Upper lobe of left lung (tissue), 4 donors: ENCODE data around the gene NBEAL1.

Source experiments
- CTCF ChIP-seq, 6 experiments: fragments of 450-650 bp in 4 of 6; fragments of 200-600 bp in 2 of 6; sonication (generic) in 2 of 6; IDR thresholded peaks; one replicate each; pipeline ENCODE4 v1.5.1; 2016 to 2019; ENCODE audit warnings: antibody characterized with exemption in 6 of 6
- EP300 ChIP-seq, 4 donors: sonication (generic); formaldehyde crosslinking; IDR thresholded peaks; one replicate each; pipeline ENCODE4 v1.5.1; 2017; ENCODE audit warnings: antibody characterized with exemption in 4 of 4, control low read depth in 2 of 4
- POLR2A ChIP-seq, 4 donors: fragments of 450-650 bp; IDR thresholded peaks; one replicate each; pipeline ENCODE4 v1.5.1; 2016 to 2017; ENCODE audit warnings: antibody characterized with exemption in 4 of 4, mild to moderate bottlenecking in 2 of 4

DNA sequence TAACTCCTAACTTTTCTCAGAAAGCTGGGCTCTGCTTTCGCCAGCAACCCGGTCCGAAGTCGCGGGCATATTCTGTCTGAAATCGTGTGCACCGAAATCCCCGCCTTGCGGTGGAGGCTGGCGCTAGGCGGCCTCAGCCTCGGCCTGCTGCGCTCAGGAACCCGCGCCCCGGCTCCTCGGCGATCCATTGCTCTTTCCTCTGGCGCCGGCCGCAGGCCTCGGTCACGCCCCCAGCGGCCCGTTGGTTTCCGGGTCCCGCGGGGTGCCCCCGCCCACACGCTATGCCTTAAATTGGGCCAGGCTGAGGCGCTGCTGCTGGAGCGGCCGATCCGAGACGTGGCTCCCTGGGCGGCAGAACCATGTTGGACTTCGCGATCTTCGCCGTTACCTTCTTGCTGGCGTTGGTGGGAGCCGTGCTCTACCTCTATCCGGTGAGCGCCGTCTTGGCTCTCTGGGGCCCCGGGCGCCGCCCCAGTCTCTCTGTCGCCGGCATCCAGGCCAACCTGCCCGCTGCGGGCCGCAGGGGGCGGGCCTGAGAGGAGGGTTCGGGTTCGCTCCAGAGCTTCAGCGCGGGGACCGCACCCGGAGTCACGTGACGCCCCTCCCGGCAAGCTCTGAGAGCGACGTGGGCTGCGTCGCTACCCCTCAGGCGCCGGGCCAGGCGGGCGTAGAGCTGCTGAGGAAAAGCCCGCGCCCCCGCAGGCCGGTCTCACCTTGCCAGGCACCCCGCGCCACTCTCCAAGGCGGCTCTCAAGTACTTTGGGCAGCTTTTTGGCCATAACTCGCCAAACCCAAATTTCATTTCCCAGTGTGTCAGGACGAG is 224.2 kb downstream of the NBEAL1 start, which contains the start of gene CYP20A1:
- TF ChIP-seq CTCF (IDR thresholded peaks at IDR 0.05) (peak; percentile 30 to 65 (median 37)), EP300 (IDR thresholded peaks at IDR 0.05) (peak in 1 of 4 donors; percentile 60), POLR2A (IDR thresholded peaks at IDR 0.05) (peak in 3 of 4 donors; percentile 71 to 94 (median 94))
